K562 (cell line): Measurements from ENCODE around the gene YPEL2. TPM values are rescaled to one million over a fixed set of nuclear protein-coding genes. Genes with fewer than 3 reads are reported as not detected.
"Not testable (repeated sequence)": the region's sequence is repeated elsewhere in the genome, so short reads cannot be mapped to it uniquely, and the experiment has no call there.

Source experiments
- GATAD2B ChIP-seq: fragments of 450-650 bp; IDR thresholded peaks from 2 replicates; pipeline ENCODE4 v1.6.1; 2017; ENCODE audit warnings: mild to moderate bottlenecking, borderline replicate concordance
- MTF1 ChIP-seq: fragments of 250-450 bp; sonication (Bioruptor Pico); IDR thresholded peaks from 2 replicates; pipeline ENCODE4 v1.9.0; 2021; ENCODE audit warnings: moderate library complexity, mild to moderate bottlenecking, inconsistent platforms, borderline replicate concordance
- MYNN ChIP-seq, 2 experiments: sonication (generic); formaldehyde crosslinking in 1 of 2; IDR thresholded peaks; 2 replicates each; pipeline versions ENCODE4 v1.5.0 to v1.6.1; 2016 to 2020; ENCODE audit warnings: antibody characterized with exemption in 1 of 2, missing genetic modification reagents in 1 of 2
- NCOA1 ChIP-seq: fragments of 450-650 bp; IDR thresholded peaks from 2 replicates; pipeline ENCODE4 v1.6.1; 2016; ENCODE audit warnings: low read depth
- TOE1 ChIP-seq, 2 experiments: fragments of 450-650 bp in 1 of 2; sonication (generic) in 1 of 2; formaldehyde crosslinking in 1 of 2; IDR thresholded peaks; 2 replicates each; pipeline versions ENCODE4 v1.7.1 to v1.8.0; 2016 to 2022; ENCODE audit warnings: borderline replicate concordance in 2 of 2, mild to moderate bottlenecking in 2 of 2, antibody characterized with exemption in 1 of 2, inconsistent platforms in 1 of 2, low read depth in 1 of 2, missing genetic modification reagents in 1 of 2, moderate library complexity in 1 of 2
- ZNF586 ChIP-seq: fragments of 450-650 bp; formaldehyde crosslinking; conservative IDR thresholded peaks from 2 replicates; pipeline ENCODE4 v1.4.0; 2020; ENCODE audit warnings: mild to moderate bottlenecking, moderate library complexity
- polyA plus RNA-seq, 8 experiments: library from polyadenylated mRNA; depleted of rRNA in 4 of 8; stranded (reverse) in 5 of 8; unstranded in 3 of 8; fragments of >200 nt; fragmentation: Nextera tagmentation in 2 of 8; fragmentation: Illumina TruSeq in 1 of 8; extraction: Ambion mirVana in 2 of 8; extraction: Trizol in 1 of 8; gene quantifications; 2 replicates each; pipeline versions ENCODE4 v1.2.1 to v1.2.3, GENCODE V29; 2011 to 2014; ENCODE audit warnings: inconsistent platforms in 1 of 8, missing spikeins in 1 of 8
- total RNA-seq, 7 experiments: library from RNA; depleted of rRNA in 6 of 7; stranded (reverse); fragments of >200 nt in 6 of 7; fragmentation: Illumina TruSeq in 2 of 7; extraction: Trizol in 2 of 7; gene quantifications; 2 replicates each; pipeline versions ENCODE4 v1.2.1 to v1.2.3, GENCODE V29; 2011 to 2021; ENCODE audit warnings: low replicate concordance in 1 of 7
- TF ChIP-seq, protein P1 (sequence below), 2 experiments: fragments of 150-350 bp in 1 of 2; IDR thresholded peaks; 2 replicates each; pipeline ENCODE4 v1.6.1; 2012 to 2016; ENCODE audit warnings: low read depth in 2 of 2, low read length in 2 of 2, mild to moderate bottlenecking in 1 of 2, moderate library complexity in 1 of 2
- TF ChIP-seq, protein P2 (sequence below): fragments of 450-650 bp; formaldehyde crosslinking; conservative IDR thresholded peaks from 2 replicates; pipeline ENCODE4 v1.4.0; 2022; ENCODE audit warnings: mild to moderate bottlenecking, missing genetic modification characterization
- TF ChIP-seq, protein P3 (sequence below): fragments of 450-650 bp; formaldehyde crosslinking; IDR thresholded peaks from 2 replicates; pipeline ENCODE4 v1.4.0; 2022; ENCODE audit warnings: missing genetic modification characterization
- TF ChIP-seq, protein P4 (sequence below): fragments of 450-650 bp; IDR thresholded peaks from 2 replicates; pipeline ENCODE4 v1.6.1; 2016; ENCODE audit warnings: borderline replicate concordance

The YPEL2 gene
- total and polyA plus RNA-seq, 9 of the 15 experiments (the other 6 are each of a cell fraction or from before 2014, with no cell fraction given): 0.11 to 2.4 (median 0.47) TPM

DNA sequence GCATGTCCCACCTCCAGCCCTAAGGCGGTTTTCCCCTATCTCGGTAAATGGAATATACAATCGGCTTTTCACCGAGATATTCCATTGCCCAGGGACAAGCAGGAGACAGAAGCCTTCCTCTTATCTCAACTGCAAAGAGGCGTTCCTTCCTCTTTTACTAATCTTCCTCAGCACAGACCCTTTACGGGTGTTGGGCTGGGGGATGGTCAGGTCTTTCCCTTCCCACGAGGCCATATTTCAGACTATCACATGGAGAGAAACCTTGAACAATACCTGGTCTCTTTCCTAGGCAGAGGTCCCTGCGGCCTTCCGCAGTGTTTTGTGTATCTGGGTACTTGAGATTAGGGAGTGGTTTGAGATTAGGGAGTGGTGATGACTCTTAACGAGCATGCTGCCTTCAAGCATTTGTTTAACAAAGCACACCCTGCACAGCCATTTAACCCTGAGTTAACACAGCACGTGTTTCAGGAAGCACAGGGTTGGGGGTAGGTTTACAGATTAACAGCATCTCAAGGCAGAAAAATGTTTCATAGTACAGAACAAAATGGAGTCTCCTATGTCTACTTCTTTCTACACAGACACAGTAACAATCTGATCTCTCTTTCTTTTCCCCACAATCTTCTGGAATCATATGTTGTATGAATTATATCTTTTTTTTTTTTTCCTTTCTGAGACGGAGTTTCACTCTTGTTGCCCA, 41.0 kb upstream of the YPEL2 start (continued):
- TF ChIP-seq, protein P1, sequence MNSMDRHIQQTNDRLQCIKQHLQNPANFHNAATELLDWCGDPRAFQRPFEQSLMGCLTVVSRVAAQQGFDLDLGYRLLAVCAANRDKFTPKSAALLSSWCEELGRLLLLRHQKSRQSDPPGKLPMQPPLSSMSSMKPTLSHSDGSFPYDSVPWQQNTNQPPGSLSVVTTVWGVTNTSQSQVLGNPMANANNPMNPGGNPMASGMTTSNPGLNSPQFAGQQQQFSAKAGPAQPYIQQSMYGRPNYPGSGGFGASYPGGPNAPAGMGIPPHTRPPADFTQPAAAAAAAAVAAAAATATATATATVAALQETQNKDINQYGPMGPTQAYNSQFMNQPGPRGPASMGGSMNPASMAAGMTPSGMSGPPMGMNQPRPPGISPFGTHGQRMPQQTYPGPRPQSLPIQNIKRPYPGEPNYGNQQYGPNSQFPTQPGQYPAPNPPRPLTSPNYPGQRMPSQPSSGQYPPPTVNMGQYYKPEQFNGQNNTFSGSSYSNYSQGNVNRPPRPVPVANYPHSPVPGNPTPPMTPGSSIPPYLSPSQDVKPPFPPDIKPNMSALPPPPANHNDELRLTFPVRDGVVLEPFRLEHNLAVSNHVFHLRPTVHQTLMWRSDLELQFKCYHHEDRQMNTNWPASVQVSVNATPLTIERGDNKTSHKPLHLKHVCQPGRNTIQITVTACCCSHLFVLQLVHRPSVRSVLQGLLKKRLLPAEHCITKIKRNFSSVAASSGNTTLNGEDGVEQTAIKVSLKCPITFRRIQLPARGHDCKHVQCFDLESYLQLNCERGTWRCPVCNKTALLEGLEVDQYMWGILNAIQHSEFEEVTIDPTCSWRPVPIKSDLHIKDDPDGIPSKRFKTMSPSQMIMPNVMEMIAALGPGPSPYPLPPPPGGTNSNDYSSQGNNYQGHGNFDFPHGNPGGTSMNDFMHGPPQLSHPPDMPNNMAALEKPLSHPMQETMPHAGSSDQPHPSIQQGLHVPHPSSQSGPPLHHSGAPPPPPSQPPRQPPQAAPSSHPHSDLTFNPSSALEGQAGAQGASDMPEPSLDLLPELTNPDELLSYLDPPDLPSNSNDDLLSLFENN (IDR thresholded peaks at IDR 0.05; ENCODE audit: low read depth in 2 of 2, low read length in 2 of 2): peak in 1 of 2 experiments; percentile 78; a peak in 2 of 4 replicates
- TF ChIP-seq TOE1 (IDR thresholded peaks at IDR 0.05; ENCODE audit: borderline replicate concordance) (peak; percentile 83), ZNF586 (CRISPR knock-in tag) (peak; percentile 65; the same call in 1 of the 2 replicates), MTF1 (CRISPR knock-in tag) (peak; percentile 82; the same call in 1 of the 2 replicates), MYNN (IDR thresholded peaks at IDR 0.05) (peak; percentile 82; the same call in 1 of the 2 replicates), GATAD2B (peak; percentile 72; the same call in 1 of the 2 replicates), NCOA1 (peak; percentile 92)
- TF ChIP-seq TOE1 (CRISPR knock-in tag; IDR thresholded peaks at IDR 0.05; ENCODE audit: borderline replicate concordance, low read depth); MYNN (CRISPR knock-in tag; IDR thresholded peaks at IDR 0.05): not testable (repeated sequence)
- TF ChIP-seq, protein P2, sequence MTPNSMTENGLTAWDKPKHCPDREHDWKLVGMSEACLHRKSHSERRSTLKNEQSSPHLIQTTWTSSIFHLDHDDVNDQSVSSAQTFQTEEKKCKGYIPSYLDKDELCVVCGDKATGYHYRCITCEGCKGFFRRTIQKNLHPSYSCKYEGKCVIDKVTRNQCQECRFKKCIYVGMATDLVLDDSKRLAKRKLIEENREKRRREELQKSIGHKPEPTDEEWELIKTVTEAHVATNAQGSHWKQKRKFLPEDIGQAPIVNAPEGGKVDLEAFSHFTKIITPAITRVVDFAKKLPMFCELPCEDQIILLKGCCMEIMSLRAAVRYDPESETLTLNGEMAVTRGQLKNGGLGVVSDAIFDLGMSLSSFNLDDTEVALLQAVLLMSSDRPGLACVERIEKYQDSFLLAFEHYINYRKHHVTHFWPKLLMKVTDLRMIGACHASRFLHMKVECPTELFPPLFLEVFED (CRISPR knock-in tag): 0 out of 2 replicates have a peak, but pooled peaks have one; percentile 57
- TF ChIP-seq, protein P3, sequence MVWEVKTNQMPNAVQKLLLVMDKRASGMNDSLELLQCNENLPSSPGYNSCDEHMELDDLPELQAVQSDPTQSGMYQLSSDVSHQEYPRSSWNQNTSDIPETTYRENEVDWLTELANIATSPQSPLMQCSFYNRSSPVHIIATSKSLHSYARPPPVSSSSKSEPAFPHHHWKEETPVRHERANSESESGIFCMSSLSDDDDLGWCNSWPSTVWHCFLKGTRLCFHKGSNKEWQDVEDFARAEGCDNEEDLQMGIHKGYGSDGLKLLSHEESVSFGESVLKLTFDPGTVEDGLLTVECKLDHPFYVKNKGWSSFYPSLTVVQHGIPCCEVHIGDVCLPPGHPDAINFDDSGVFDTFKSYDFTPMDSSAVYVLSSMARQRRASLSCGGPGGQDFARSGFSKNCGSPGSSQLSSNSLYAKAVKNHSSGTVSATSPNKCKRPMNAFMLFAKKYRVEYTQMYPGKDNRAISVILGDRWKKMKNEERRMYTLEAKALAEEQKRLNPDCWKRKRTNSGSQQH (CRISPR knock-in tag): peak; percentile 82; the same call in 1 of the 2 replicates
- TF ChIP-seq, protein P4, sequence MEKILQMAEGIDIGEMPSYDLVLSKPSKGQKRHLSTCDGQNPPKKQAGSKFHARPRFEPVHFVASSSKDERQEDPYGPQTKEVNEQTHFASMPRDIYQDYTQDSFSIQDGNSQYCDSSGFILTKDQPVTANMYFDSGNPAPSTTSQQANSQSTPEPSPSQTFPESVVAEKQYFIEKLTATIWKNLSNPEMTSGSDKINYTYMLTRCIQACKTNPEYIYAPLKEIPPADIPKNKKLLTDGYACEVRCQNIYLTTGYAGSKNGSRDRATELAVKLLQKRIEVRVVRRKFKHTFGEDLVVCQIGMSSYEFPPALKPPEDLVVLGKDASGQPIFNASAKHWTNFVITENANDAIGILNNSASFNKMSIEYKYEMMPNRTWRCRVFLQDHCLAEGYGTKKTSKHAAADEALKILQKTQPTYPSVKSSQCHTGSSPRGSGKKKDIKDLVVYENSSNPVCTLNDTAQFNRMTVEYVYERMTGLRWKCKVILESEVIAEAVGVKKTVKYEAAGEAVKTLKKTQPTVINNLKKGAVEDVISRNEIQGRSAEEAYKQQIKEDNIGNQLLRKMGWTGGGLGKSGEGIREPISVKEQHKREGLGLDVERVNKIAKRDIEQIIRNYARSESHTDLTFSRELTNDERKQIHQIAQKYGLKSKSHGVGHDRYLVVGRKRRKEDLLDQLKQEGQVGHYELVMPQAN: peak; percentile 74
